HG03342 (cell line): ENCODE results near the gene BORCS5.

Source experiments
- ATAC-seq: cut with Tn5 transposase; IDR thresholded peaks from one replicate; pipeline ENCODE4 v1.9.1; 2021; ENCODE audit warnings: mild to moderate bottlenecking, moderate library complexity; ENCODE audit not compliant: unreplicated experiment

The BORCS5 gene

GRCh38 chr12:12507121-12507520, 150.2 kb downstream of the BORCS5 start:
- no peak for ATAC-seq

- no peak for ATAC-seq
These were observed 151.7 kb downstream of the BORCS5 start for GRCh38 chr12:12508612-12509011.

GRCh38 chr12:12510141-12510540, 153.3 kb downstream of the BORCS5 start:
- no peak for ATAC-seq

GRCh38 chr12:12510551-12510950, 153.7 kb downstream of the BORCS5 start:
- ATAC-seq: no peak

GRCh38 chr12:12511021-12511783, 154.3 kb downstream of the BORCS5 start:
- no peak for ATAC-seq

GRCh38 chr12:12511895-12512711, 155.2 kb downstream of the BORCS5 start:
- no peak for ATAC-seq

- ATAC-seq: no peak
These were observed 156.6 kb downstream of the BORCS5 start for GRCh38 chr12:12513416-12514006.

GRCh38 chr12:12518464-12518845, 161.6 kb downstream of the BORCS5 start:
- no peak for ATAC-seq

GRCh38 chr12:12518919-12519318, 162.0 kb downstream of the BORCS5 start:
- no peak for ATAC-seq
